IMR-90 (cell line): ENCODE results near the gene CLDN9. TPM values are rescaled to one million over a fixed set of nuclear protein-coding genes. Genes with fewer than 3 reads are reported as not detected.

Experiments used
- ATAC-seq: fragments of 200-7000 bp; cut with Tn5 transposase; 2 replicates; pipeline ENCODE4 v1.9.1; 2020; ENCODE audit warnings: low read depth, mild to moderate bottlenecking, moderate library complexity
- BruUV-seq: library from RNA; stranded (reverse); fragments of 400-500 nt; replicated peaks from 2 replicates; lab custom pipeline; 2021; lab: Mats Ljungman, UMichigan
- CTCF ChIA-PET: fragments of 300-600 bp; formaldehyde crosslinking; extraction: SDS; loops from one replicate; lab custom pipeline; 2021; ENCODE audit warnings: antibody characterized with exemption; lab: Yijun Ruan, JAX
- POLR2A ChIA-PET: fragments of 300-600 bp; sonication (Branson Sonifier 250); formaldehyde crosslinking; loops from one replicate; lab custom pipeline; 2022; ENCODE audit warnings: antibody characterized with exemption; ENCODE audit not compliant: unreplicated experiment; lab: Charles Lee
- DNase-seq: peaks from one replicate; pipeline ENCODE4 v3.0.0; 2013
- H2AFZ ChIP-seq: replicated peaks from 2 replicates; pipeline ENCODE3; 2013; ENCODE audit warnings: low read length, mild to moderate bottlenecking; ENCODE audit not compliant: poor library complexity
- H2AK5ac ChIP-seq: 2 replicates; pipeline ENCODE4 v1.6.1; 2013; ENCODE audit warnings: low read depth, low read length, inconsistent platforms
- H2AK9ac ChIP-seq: replicated peaks from 2 replicates; pipeline ENCODE3; 2013; ENCODE audit warnings: mild to moderate bottlenecking, low read depth, low read length, moderate library complexity; ENCODE audit not compliant: poor library complexity
- H2BK120ac ChIP-seq: 2 replicates; pipeline ENCODE4 v1.6.1; 2013; ENCODE audit warnings: low read depth, low read length, inconsistent platforms
- H2BK15ac ChIP-seq: 3 replicates; pipeline ENCODE4 v1.6.1; 2013; ENCODE audit warnings: low read depth, low read length, inconsistent platforms
- H2BK20ac ChIP-seq: 2 replicates; pipeline ENCODE4 v1.6.1; 2013; ENCODE audit warnings: low read depth, mild to moderate bottlenecking, inconsistent platforms, low read length, moderate library complexity
- H2BK5ac ChIP-seq: 2 replicates; pipeline ENCODE4 v1.6.1; 2013; ENCODE audit warnings: mild to moderate bottlenecking, low read depth, low read length, inconsistent platforms; ENCODE audit not compliant: poor library complexity, severe bottlenecking
- H3K14ac ChIP-seq: replicated peaks from 2 replicates; pipeline ENCODE4 v1.6.1; 2013; ENCODE audit warnings: low read depth, low read length, inconsistent platforms
- H3K18ac ChIP-seq: 2 replicates; pipeline ENCODE4 v1.6.1; 2013; ENCODE audit warnings: low read depth, low read length, control low read depth
- H3K23ac ChIP-seq: 2 replicates; pipeline ENCODE4 v1.6.1; 2013; ENCODE audit warnings: low read depth, low read length, inconsistent platforms
- H3K27ac ChIP-seq: 2 replicates; pipeline ENCODE4 v1.5.1; 2013; ENCODE audit warnings: mild to moderate bottlenecking, control low read depth, low read length; ENCODE audit not compliant: insufficient read depth
- H3K27me3 ChIP-seq: 2 replicates; pipeline ENCODE4 v1.6.1; 2013; ENCODE audit warnings: low read length; ENCODE audit not compliant: control insufficient read depth, insufficient read depth
- H3K36me3 ChIP-seq: 2 replicates; pipeline ENCODE4 v1.6.1; 2013; ENCODE audit warnings: low read length, mixed read lengths; ENCODE audit not compliant: control insufficient read depth, insufficient read depth
- H3K4ac ChIP-seq: 2 replicates; pipeline ENCODE4 v1.6.1; 2013; ENCODE audit warnings: low read depth, low read length, inconsistent platforms
- H3K4me1 ChIP-seq: 2 replicates; pipeline ENCODE4 v1.6.1; 2013; ENCODE audit warnings: low read length, mixed read lengths; ENCODE audit not compliant: control insufficient read depth, insufficient read depth
- H3K4me2 ChIP-seq: 2 replicates; pipeline ENCODE4 v1.6.1; 2013; ENCODE audit warnings: low read depth, mild to moderate bottlenecking, control low read depth, low read length, moderate library complexity
- H3K4me3 ChIP-seq: 2 replicates; pipeline ENCODE4 v1.5.1; 2013; ENCODE audit warnings: low read depth, mild to moderate bottlenecking, control low read depth, low read length, moderate library complexity; ENCODE audit not compliant: insufficient read depth
- H3K56ac ChIP-seq: 2 replicates; pipeline ENCODE4 v1.6.1; 2013; ENCODE audit warnings: low read length, inconsistent platforms; ENCODE audit not compliant: insufficient read depth; ENCODE audit errors: extremely low read depth
- H3K79me1 ChIP-seq, 2 experiments: 2 replicates each; pipeline ENCODE4 v1.6.1; 2013; ENCODE audit warnings: low read length in 2 of 2, inconsistent platforms in 1 of 2, low read depth in 1 of 2
- H3K9ac ChIP-seq: 2 replicates; pipeline ENCODE4 v1.6.1; 2013; ENCODE audit warnings: low read depth, low read length, control low read depth
- H3K9me1 ChIP-seq: 2 replicates; pipeline ENCODE4 v1.6.1; 2013; ENCODE audit warnings: low read length, inconsistent platforms; ENCODE audit not compliant: insufficient read depth
- H3K9me3 ChIP-seq: 2 replicates; pipeline ENCODE4 v1.6.1; 2013; ENCODE audit warnings: low read length; ENCODE audit not compliant: control insufficient read depth, insufficient read depth
- H4K20me1 ChIP-seq: 2 replicates; pipeline ENCODE4 v1.6.1; 2013; ENCODE audit warnings: low read length, inconsistent platforms; ENCODE audit not compliant: insufficient read depth
- H4K5ac ChIP-seq: 2 replicates; pipeline ENCODE4 v1.6.1; 2013; ENCODE audit warnings: mild to moderate bottlenecking, low read depth, low read length, control low read depth
- H4K8ac ChIP-seq, 2 experiments: 2 replicates each; pipeline ENCODE4 v1.6.1; 2013; ENCODE audit warnings: low read depth in 2 of 2, low read length in 2 of 2, control low read depth in 1 of 2, inconsistent platforms in 1 of 2
- H4K91ac ChIP-seq: 2 replicates; pipeline ENCODE4 v1.6.1; 2013; ENCODE audit warnings: low read depth, low read length, inconsistent platforms; ENCODE audit not compliant: insufficient read depth
- BHLHE40 ChIP-seq: fragments of 150-350 bp; IDR thresholded peaks from 2 replicates; pipeline ENCODE4 v1.6.1; 2016; ENCODE audit warnings: mild to moderate bottlenecking, low read depth, low read length
- CEBPB ChIP-seq: IDR thresholded peaks from 2 replicates; pipeline ENCODE4 v1.6.1; 2012; ENCODE audit warnings: low read depth, low read length, improper control_type of control experiment
- CHD1 ChIP-seq: IDR thresholded peaks from 2 replicates; pipeline ENCODE4 v1.6.1; 2012; ENCODE audit warnings: low read depth, low read length, improper control_type of control experiment
- CTCF ChIP-seq: conservative IDR thresholded peaks from 2 replicates; pipeline ENCODE4 v1.5.1; 2012; ENCODE audit warnings: mild to moderate bottlenecking, low read depth, low read length, improper control_type of control experiment
- ELK1 ChIP-seq: fragments of 150-350 bp; IDR thresholded peaks from 2 replicates; pipeline ENCODE4 v1.6.1; 2016; ENCODE audit warnings: low read depth, mild to moderate bottlenecking, low read length, moderate library complexity, borderline replicate concordance
- FOS ChIP-seq: fragments of 150-350 bp; IDR thresholded peaks from 2 replicates; pipeline ENCODE4 v1.6.1; 2016; ENCODE audit warnings: low read depth, low read length
- MAFK ChIP-seq: IDR thresholded peaks from 2 replicates; pipeline ENCODE4 v1.6.1; 2012; ENCODE audit warnings: low read depth, low read length, improper control_type of control experiment
- MAZ ChIP-seq: IDR thresholded peaks from 2 replicates; pipeline ENCODE4 v1.6.1; 2012; ENCODE audit warnings: low read depth, mild to moderate bottlenecking, low read length, improper control_type of control experiment, moderate library complexity, borderline replicate concordance
- MXI1 ChIP-seq: IDR thresholded peaks from 2 replicates; pipeline ENCODE4 v1.6.1; 2012; ENCODE audit warnings: low read depth, mild to moderate bottlenecking, low read length, moderate library complexity, borderline replicate concordance
- NFE2L2 ChIP-seq: fragments of 150-350 bp; IDR thresholded peaks from 2 replicates; pipeline ENCODE4 v1.6.1; 2016; ENCODE audit warnings: low read depth, mild to moderate bottlenecking, low read length
- POLR2A ChIP-seq: IDR thresholded peaks from 2 replicates; pipeline ENCODE4 v1.6.1; 2012; ENCODE audit warnings: mild to moderate bottlenecking, low read depth, low read length
- RAD21 ChIP-seq: IDR thresholded peaks from 2 replicates; pipeline ENCODE4 v1.6.1; 2012; ENCODE audit warnings: low read length, improper control_type of control experiment
- RCOR1 ChIP-seq: IDR thresholded peaks from 2 replicates; pipeline ENCODE4 v1.6.1; 2012; ENCODE audit warnings: mild to moderate bottlenecking, low read length, improper control_type of control experiment; ENCODE audit not compliant: insufficient replicate concordance
- RFX5 ChIP-seq: IDR thresholded peaks from 2 replicates; pipeline ENCODE4 v1.8.0; 2012; ENCODE audit warnings: low read depth, mild to moderate bottlenecking, low read length, moderate library complexity
- SMC3 ChIP-seq: fragments of 150-350 bp; IDR thresholded peaks from 2 replicates; pipeline ENCODE4 v1.6.1; 2016; ENCODE audit warnings: low read depth, mild to moderate bottlenecking, antibody characterized with exemption, low read length, moderate library complexity
- USF2 ChIP-seq: fragments of 150-350 bp; IDR thresholded peaks from 2 replicates; pipeline ENCODE4 v1.6.1; 2017; ENCODE audit warnings: mild to moderate bottlenecking, antibody characterized with exemption, low read length, low read depth
- WGBS, 2 experiments: methylation state at CpG; one replicate each; pipeline versions ENCODE4 v1.1.5 to v1.1.7; 2013; ENCODE audit warnings: missing lambda C conversion rate in 2 of 2; ENCODE audit not compliant: insufficient read length in 1 of 2; ENCODE audit errors: extremely low coverage in 2 of 2; 5-methylcytosine and 5-hydroxymethylcytosine counted together
- dilution Hi-C: fragments of 300-500 bp; cut with HindIII; formaldehyde crosslinking; loops from one replicate; pipeline ENCODE4 v1.14.3; 2018; ENCODE audit warnings: low sequenced_read_pairs; ENCODE audit not compliant: unreplicated experiment
- in situ Hi-C: fragments of 300-500 bp; cut with MboI; formaldehyde crosslinking; loops from 3 replicates; pipeline ENCODE4 v1.14.3; 2019; ENCODE audit warnings: low sequenced_read_pairs, inconsistent platforms, mixed read lengths
- intact Hi-C: fragments of 100-400 bp; cut with micrococcal nuclease; formaldehyde crosslinking; loops from 2 replicates; pipeline ENCODE4 v1.10.0; 2022
- polyA plus RNA-seq, 3 experiments: library from polyadenylated mRNA; depleted of rRNA; stranded (reverse); fragments of >200 nt; gene quantifications; 2 replicates each; pipeline ENCODE4 v1.2.3, GENCODE V29; 2012; ENCODE audit warnings: low replicate concordance in 1 of 3
- total RNA-seq: library from RNA; depleted of rRNA; stranded (reverse); fragments of >200 nt; gene quantifications from 2 replicates; pipeline ENCODE4 v1.2.3, GENCODE V29; 2012

Gene CLDN9
- total and polyA plus RNA-seq, 2 of the 4 experiments (the other 2 are of a cell fraction): 0.05 TPM; not detected in 1

GRCh38 chr16:3050487-3050886 lies 37.8 kb downstream of the CLDN9 start:
- Histone ChIP-seq H3K27ac (no peak overlapping the region), H2AK5ac (no peak overlapping the region), H3K9ac (no peak overlapping the region), H4K5ac (no peak overlapping the region), H3K18ac (no peak overlapping the region), H3K9me3 (no peaks in the 10 kb centered on the region), H3K4ac (no peak overlapping the region), H2AFZ (no peak overlapping the region), H3K4me2 (no peak overlapping the region), H3K4me1 (no peaks in the 10 kb centered on the region; the same call in 1 of the 2 replicates), H3K23ac (no peak overlapping the region), H2BK120ac (no peak overlapping the region), H2AK9ac (no peak overlapping the region), H3K36me3 (no peaks in the 10 kb centered on the region), H2BK15ac (no peak overlapping the region), H4K8ac (no peak overlapping the region), H4K91ac (no peak overlapping the region), H3K27me3 (peaks cover 48% of the 10 kb centered on the region), H3K4me3 (no peak overlapping the region), H3K79me1 (no peaks in the 10 kb centered on the region), H3K56ac (no peak overlapping the region), H3K14ac (no peak overlapping the region), H2BK20ac (no peak overlapping the region), H3K9me1 (peaks cover 3% of the 10 kb centered on the region; the same call in 1 of the 2 replicates), H2BK5ac (no peak overlapping the region), H4K20me1 (no peaks in the 10 kb centered on the region)
- CTCF ChIA-PET: no interaction called here
- BruUV-seq: no TSS peak
- WGBS, 2 experiments: no CpG with 5 or more reads among the region's 5 CpGs
- DNase-seq (no peak), ATAC-seq (no peak)
- intact Hi-C loops: no loop called here
- TF ChIP-seq MAFK: no peak
- no peak for TF ChIP-seq RFX5
- TF ChIP-seq ELK1: no peak
- no peak for TF ChIP-seq FOS
- TF ChIP-seq MAZ: no peak
- no peak for TF ChIP-seq RAD21
- no peak for TF ChIP-seq CEBPB
- no peak for TF ChIP-seq MXI1
- TF ChIP-seq POLR2A: no peak
- TF ChIP-seq SMC3: no peak
- no peak for TF ChIP-seq CTCF
- TF ChIP-seq CHD1: no peak
- no peak for TF ChIP-seq NFE2L2
- no peak for TF ChIP-seq USF2
- TF ChIP-seq RCOR1: no peak
- TF ChIP-seq BHLHE40: no peak
- in situ Hi-C loops: no loop called here
- dilution Hi-C loops: no loop called here
- POLR2A ChIA-PET: no interaction called here
